HepG2 (cell line): ENCODE results near the gene DNM1. TPM values are rescaled to one million over a fixed set of nuclear protein-coding genes. Genes with fewer than 3 reads are reported as not detected.

Experiments used
- ATF7-NPFF ChIP-seq: sonication (generic); formaldehyde crosslinking; IDR thresholded peaks from 2 replicates; pipeline ENCODE4 v1.8.1; 2023; ENCODE audit warnings: mild to moderate bottlenecking, low read depth, missing genetic modification reagents, moderate library complexity
- EEA1 ChIP-seq: sonication (generic); formaldehyde crosslinking; IDR thresholded peaks from 2 replicates; pipeline ENCODE4 v1.5.1; 2020; ENCODE audit warnings: mild to moderate bottlenecking, missing genetic modification reagents, borderline replicate concordance
- FOXP1 ChIP-seq, 2 experiments: fragments of 450-650 bp in 1 of 2; IDR thresholded peaks; 2 replicates each; pipeline ENCODE4 v1.6.1; 2017 to 2018; ENCODE audit warnings: antibody characterized with exemption in 1 of 2
- GTF3A ChIP-seq: sonication (generic); formaldehyde crosslinking; conservative IDR thresholded peaks from 2 replicates; pipeline ENCODE4 v1.4.0; 2020; ENCODE audit warnings: mild to moderate bottlenecking, missing genetic modification reagents
- KAT8 ChIP-seq: IDR thresholded peaks from 2 replicates; pipeline ENCODE4 v1.6.1; 2016; ENCODE audit warnings: missing genetic modification reagents, missing compliant biosample characterization
- MEIS2 ChIP-seq: sonication (generic); formaldehyde crosslinking; IDR thresholded peaks from 2 replicates; pipeline ENCODE4 v1.9.0; 2021; ENCODE audit warnings: mild to moderate bottlenecking, missing genetic modification reagents
- MNT ChIP-seq: fragments of 450-650 bp; IDR thresholded peaks from 2 replicates; pipeline ENCODE4 v1.6.1; 2016
- MTERF4 ChIP-seq: sonication (generic); formaldehyde crosslinking; IDR thresholded peaks from 2 replicates; pipeline ENCODE4 v1.8.0; 2023; ENCODE audit warnings: mild to moderate bottlenecking, missing genetic modification reagents
- POLR2G ChIP-seq: fragments of 200-400 bp; formaldehyde crosslinking; IDR thresholded peaks from 2 replicates; pipeline ENCODE4 v1.6.1; 2018; ENCODE audit warnings: mild to moderate bottlenecking, low read depth, low read length, moderate library complexity
- SNAPC5 ChIP-seq: sonication (generic); formaldehyde crosslinking; IDR thresholded peaks from 2 replicates; pipeline ENCODE4 v1.8.1; 2023; ENCODE audit warnings: mild to moderate bottlenecking, missing genetic modification reagents, borderline replicate concordance
- TBX2 ChIP-seq: sonication (generic); formaldehyde crosslinking; IDR thresholded peaks from 2 replicates; pipeline ENCODE4 v1.5.0; 2020; ENCODE audit warnings: missing genetic modification reagents, mild to moderate bottlenecking, borderline replicate concordance
- TFDP2 ChIP-seq: sonication (generic); formaldehyde crosslinking; IDR thresholded peaks from 2 replicates; pipeline ENCODE4 v1.4.0; 2020; ENCODE audit warnings: missing genetic modification reagents
- THAP11 ChIP-seq: IDR thresholded peaks from 2 replicates; pipeline ENCODE4 v1.6.1; 2016; ENCODE audit warnings: missing biosample characterization, missing genetic modification reagents
- U2AF1 ChIP-seq: fragments of 200-400 bp; formaldehyde crosslinking; optimal IDR thresholded peaks from 2 replicates; pipeline ENCODE3; 2017; ENCODE audit warnings: mild to moderate bottlenecking, low read depth, low read length
- ZBTB20 ChIP-seq: sonication (generic); formaldehyde crosslinking; IDR thresholded peaks from 2 replicates; pipeline ENCODE4 v1.8.1; 2023; ENCODE audit warnings: missing genetic modification reagents, low read depth, mild to moderate bottlenecking, borderline replicate concordance
- ZBTB33 ChIP-seq: sonication (generic); formaldehyde crosslinking; IDR thresholded peaks from 2 replicates; pipeline ENCODE4 v1.4.0; 2020; ENCODE audit warnings: missing genetic modification reagents
- ZC3H13 ChIP-seq: sonication (generic); formaldehyde crosslinking; IDR thresholded peaks from 2 replicates; pipeline ENCODE4 v1.8.1; 2023; ENCODE audit warnings: mild to moderate bottlenecking, missing genetic modification reagents, moderate library complexity
- ZIK1 ChIP-seq: sonication (generic); formaldehyde crosslinking; IDR thresholded peaks from 2 replicates; pipeline ENCODE4 v1.5.0; 2020; ENCODE audit warnings: mild to moderate bottlenecking, low read depth, missing genetic modification reagents, borderline replicate concordance
- ZNF225 ChIP-seq: sonication (generic); formaldehyde crosslinking; IDR thresholded peaks from 2 replicates; pipeline ENCODE4 v1.4.0; 2020; ENCODE audit warnings: mild to moderate bottlenecking, missing genetic modification reagents
- ZNF292 ChIP-seq: sonication (generic); formaldehyde crosslinking; IDR thresholded peaks from 2 replicates; pipeline ENCODE4 v1.8.1; 2022; ENCODE audit warnings: mild to moderate bottlenecking, low read depth, missing genetic modification reagents, borderline replicate concordance
- ZNF333 ChIP-seq: sonication (generic); formaldehyde crosslinking; IDR thresholded peaks from 2 replicates; pipeline ENCODE4 v1.4.0; 2020; ENCODE audit warnings: mild to moderate bottlenecking, missing genetic modification reagents, borderline replicate concordance
- ZNF335 ChIP-seq: sonication (generic); formaldehyde crosslinking; IDR thresholded peaks from 2 replicates; pipeline ENCODE4 v1.4.0; 2020; ENCODE audit warnings: missing genetic modification reagents
- ZNF354B ChIP-seq: sonication (generic); formaldehyde crosslinking; IDR thresholded peaks from 2 replicates; pipeline ENCODE4 v1.8.0; 2022; ENCODE audit warnings: mild to moderate bottlenecking, missing genetic modification reagents
- ZNF547 ChIP-seq: sonication (generic); formaldehyde crosslinking; IDR thresholded peaks from 2 replicates; pipeline ENCODE4 v1.5.1; 2020; ENCODE audit warnings: mild to moderate bottlenecking, missing genetic modification reagents
- ZNF782 ChIP-seq: sonication (generic); formaldehyde crosslinking; IDR thresholded peaks from 2 replicates; pipeline ENCODE4 v1.4.0; 2020; ENCODE audit warnings: missing genetic modification reagents, mild to moderate bottlenecking, borderline replicate concordance
- ZNF788 ChIP-seq: sonication (generic); formaldehyde crosslinking; IDR thresholded peaks from 2 replicates; pipeline ENCODE4 v1.5.0; 2020; ENCODE audit warnings: mild to moderate bottlenecking, missing genetic modification reagents, borderline replicate concordance
- ZNF816 ChIP-seq: sonication (generic); formaldehyde crosslinking; IDR thresholded peaks from 2 replicates; pipeline ENCODE4 v1.8.0; 2022; ENCODE audit warnings: missing genetic modification reagents, mild to moderate bottlenecking, borderline replicate concordance
- polyA plus RNA-seq, 8 experiments: library from polyadenylated mRNA; depleted of rRNA in 3 of 8; stranded (reverse) in 7 of 8; unstranded in 1 of 8; fragments of >200 nt; fragmentation: Illumina TruSeq in 4 of 8; extraction: Trizol in 4 of 8; gene quantifications; 2 replicates each; pipeline versions ENCODE4 v1.2.1 to v1.2.3, GENCODE V29; 2011 to 2016; ENCODE audit warnings: low read depth in 4 of 8, missing spikeins in 1 of 8, mixed read lengths in 1 of 8; ENCODE audit not compliant: insufficient read depth in 1 of 8
- total RNA-seq, 5 experiments: library from RNA; depleted of rRNA; stranded (reverse); fragments of >200 nt; fragmentation: Illumina TruSeq; extraction: Trizol; gene quantifications; 2 replicates each; pipeline ENCODE4 v1.2.3, GENCODE V29; 2016; ENCODE audit warnings: low read depth in 1 of 5

Gene DNM1
- total and polyA plus RNA-seq, 2 of the 13 experiments (the other 11 are each of a cell fraction or from before 2014, with no cell fraction given): 0.13 to 0.58 TPM

- TF ChIP-seq EEA1 (CRISPR knock-in tag) (no peak), FOXP1 (IDR thresholded peaks at IDR 0.05) (no peak), FOXP1 (CRISPR knock-in tag; IDR thresholded peaks at IDR 0.05) (no peak), ZNF333 (CRISPR knock-in tag) (no peak), ZNF225 (CRISPR knock-in tag) (no peak), ZNF788 (peak; percentile 66; the same call in 1 of the 2 replicates), SNAPC5 (CRISPR knock-in tag) (no peak), KAT8 (CRISPR knock-in tag) (no peak), ZBTB33 (no peak), ZNF816 (CRISPR knock-in tag) (no peak), ZNF782 (CRISPR knock-in tag) (no peak), ZNF547 (CRISPR knock-in tag) (peak; percentile 57; the same call in 1 of the 2 replicates), MTERF4 (0 out of 2 replicates have a peak, but pooled peaks have one; percentile 1), MEIS2 (CRISPR knock-in tag) (no peak), ZNF292 (no peak), GTF3A (CRISPR knock-in tag) (no peak), ZNF354B (no peak), THAP11 (CRISPR knock-in tag) (no peak), ZC3H13 (CRISPR knock-in tag) (peak; percentile 76; the same call in 1 of the 2 replicates), ATF7-NPFF (CRISPR knock-in tag) (no peak), U2AF1 (no peak), ZNF335 (0 out of 2 replicates have a peak, but pooled peaks have one; percentile 5), TBX2 (CRISPR knock-in tag) (peak; percentile 46; the same call in 1 of the 2 replicates), ZBTB20 (CRISPR knock-in tag) (no peak), POLR2G (peak; percentile 54), TFDP2 (CRISPR knock-in tag) (0 out of 2 replicates have a peak, but pooled peaks have one; percentile 2), MNT (no peak), ZIK1 (CRISPR knock-in tag) (no peak)
Observed at GRCh38 chr9:128159522-128159783, 43.7 kb upstream of the DNM1 start (continued).
